NCI-H1092 (cell line): ENCODE results near the gene DLG2.
A peak's percentile ranks its signal among the peaks of the same experiment; 100 is the strongest.
"Not testable (repeated sequence)": the region's sequence is repeated elsewhere in the genome, so short reads cannot be mapped to it uniquely, and the experiment has no call there.

Source experiments
- DNase-seq: peaks from one replicate; lab custom pipeline; 2025; lab: John Stamatoyannopoulos, UW

The DLG2 gene

DNA sequence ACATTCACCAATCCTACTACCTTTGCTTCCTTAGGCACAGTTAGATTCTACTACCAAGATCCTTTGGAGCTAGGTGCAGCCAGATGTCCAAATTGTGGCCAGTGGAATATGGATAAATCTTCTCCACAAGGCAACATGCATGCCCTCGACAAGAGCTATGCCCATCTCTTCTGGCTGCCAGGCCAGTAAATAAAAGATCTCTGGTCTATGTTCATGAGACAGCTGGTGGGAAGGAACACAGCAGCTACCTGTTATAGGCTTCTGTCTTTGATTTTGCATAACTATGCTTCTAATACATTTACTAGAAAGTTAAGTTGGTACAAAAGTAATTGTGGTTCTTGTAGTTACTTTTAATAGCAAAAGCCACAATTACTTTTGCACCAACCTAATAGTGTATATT lies 182.7 kb downstream of the DLG2 start:
- no peak for DNase-seq

DNA sequence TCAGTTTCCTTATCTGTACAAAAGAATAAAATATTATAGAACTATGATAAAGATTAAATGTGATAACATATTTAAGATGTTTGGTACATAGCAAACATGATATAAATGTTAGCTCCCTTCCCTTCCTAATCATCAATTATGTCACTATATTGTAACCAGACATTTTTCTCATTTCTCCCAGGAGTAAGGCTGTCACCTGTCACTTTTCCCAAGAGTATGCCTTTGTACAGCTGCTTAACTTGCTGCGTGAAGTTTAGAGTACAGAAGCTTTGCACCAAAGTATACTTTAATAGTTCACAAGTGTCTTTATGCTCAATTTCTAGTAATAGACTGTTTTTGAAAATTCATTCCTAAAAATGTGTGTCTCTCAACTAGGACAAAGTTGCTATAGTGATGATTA lies 186.9 kb downstream of the DLG2 start:
- DNase-seq: no peak

- DNase-seq: no peak
Measured at GRCh38 chr11:85438328-85438727, 188.8 kb downstream of the DLG2 start.

GRCh38 chr11:85431319-85431718 lies 195.8 kb downstream of the DLG2 start:
- no peak for DNase-seq

DNA sequence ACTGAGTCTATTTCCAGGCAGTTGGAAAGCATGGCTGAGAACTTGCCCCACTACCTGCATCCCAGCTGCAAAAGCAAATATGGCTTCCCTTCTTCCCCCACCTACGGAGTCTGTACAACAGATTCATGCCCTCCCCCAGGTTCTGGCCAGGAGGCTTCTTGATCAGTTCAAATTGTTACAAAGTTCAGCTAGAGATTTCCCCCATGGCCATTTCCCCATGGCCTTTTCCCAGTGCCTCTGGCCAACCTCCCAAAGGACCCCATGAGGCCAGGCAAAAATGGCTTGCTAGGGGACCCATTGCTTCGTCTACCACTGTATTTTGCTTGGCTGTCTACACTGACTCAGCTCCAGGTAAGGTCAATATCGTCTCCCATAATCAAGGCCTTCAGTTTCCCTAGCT lies 203.3 kb downstream of the DLG2 start:
- DNase-seq: no peak

GRCh38 chr11:85423316-85423715 lies 203.8 kb downstream of the DLG2 start:
- peak; percentile 11 for DNase-seq

- no peak for DNase-seq
Measured at GRCh38 chr11:85414175-85414574, 213.0 kb downstream of the DLG2 start.

DNA sequence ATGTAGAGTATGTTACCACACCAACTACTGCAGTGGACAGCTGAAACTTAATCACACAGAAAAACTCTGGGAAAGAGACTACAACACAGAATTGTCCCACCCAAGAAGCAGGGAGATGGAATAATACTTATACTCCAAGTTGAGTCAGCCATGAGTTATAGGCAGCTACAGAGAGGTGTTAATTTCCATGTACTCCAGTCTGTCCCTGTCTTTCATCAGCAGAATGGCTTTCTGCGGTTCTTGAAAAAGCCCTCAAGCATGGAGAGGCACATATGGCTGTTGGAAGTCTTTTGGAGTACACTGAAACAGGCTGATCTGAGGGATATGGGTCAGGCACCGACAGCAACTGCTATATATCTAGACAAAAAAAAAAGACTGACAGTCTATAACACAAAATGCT lies 219.5 kb downstream of the DLG2 start:
- no peak for DNase-seq

GRCh38 chr11:85406841-85407240 lies 220.3 kb downstream of the DLG2 start:
- DNase-seq: no peak

GRCh38 chr11:85406316-85406715 lies 220.8 kb downstream of the DLG2 start:
- no peak for DNase-seq

- DNase-seq: not testable (repeated sequence)
Measured at GRCh38 chr11:85395515-85396055, 231.6 kb downstream of the DLG2 start.

- no peak for DNase-seq
Measured at GRCh38 chr11:85394283-85394682, 232.9 kb downstream of the DLG2 start.

GRCh38 chr11:85391141-85391540 lies 236.0 kb downstream of the DLG2 start:
- no peak for DNase-seq

DNA sequence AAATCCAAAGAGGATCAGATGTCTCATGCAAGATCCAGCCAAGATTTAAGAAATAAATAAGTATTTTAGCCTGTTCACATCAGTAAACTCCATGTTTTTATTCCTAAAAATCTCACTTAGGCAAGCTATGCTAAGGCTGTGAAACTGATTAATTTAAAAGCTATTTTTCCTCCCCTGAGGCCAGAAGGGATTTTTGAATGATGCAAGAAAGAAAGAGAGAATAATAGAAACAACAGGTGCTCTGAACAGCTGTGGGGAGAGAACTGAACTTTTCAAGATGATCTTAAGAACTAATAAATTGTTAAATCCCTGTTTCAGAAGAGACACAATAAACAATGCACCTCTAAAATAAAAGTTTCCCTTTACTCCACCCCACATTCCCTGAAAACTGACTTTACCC lies 241.6 kb downstream of the DLG2 start:
- no peak for DNase-seq

GRCh38 chr11:85385111-85385510 lies 242.0 kb downstream of the DLG2 start:
- no peak for DNase-seq

GRCh38 chr11:85379066-85379465 lies 248.1 kb downstream of the DLG2 start:
- no peak for DNase-seq

DNA sequence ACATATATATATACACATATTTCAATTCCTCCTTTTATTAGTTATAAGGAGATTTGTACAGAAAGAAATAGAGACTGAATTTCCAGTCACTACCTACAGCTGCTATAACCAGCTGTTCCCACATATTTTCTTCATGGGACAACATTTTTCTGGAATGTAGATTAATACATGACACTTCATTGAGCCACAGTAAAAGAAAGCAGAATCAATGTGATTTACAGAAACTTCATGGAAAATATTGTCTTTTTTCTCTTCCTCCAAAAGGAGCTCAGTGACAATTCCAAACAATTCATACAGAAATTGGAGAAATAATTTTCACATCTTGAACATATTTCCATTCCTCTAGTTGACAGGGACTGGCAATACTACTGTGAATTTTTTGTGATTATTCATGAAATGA lies 249.2 kb downstream of the DLG2 start:
- DNase-seq: no peak

DNA sequence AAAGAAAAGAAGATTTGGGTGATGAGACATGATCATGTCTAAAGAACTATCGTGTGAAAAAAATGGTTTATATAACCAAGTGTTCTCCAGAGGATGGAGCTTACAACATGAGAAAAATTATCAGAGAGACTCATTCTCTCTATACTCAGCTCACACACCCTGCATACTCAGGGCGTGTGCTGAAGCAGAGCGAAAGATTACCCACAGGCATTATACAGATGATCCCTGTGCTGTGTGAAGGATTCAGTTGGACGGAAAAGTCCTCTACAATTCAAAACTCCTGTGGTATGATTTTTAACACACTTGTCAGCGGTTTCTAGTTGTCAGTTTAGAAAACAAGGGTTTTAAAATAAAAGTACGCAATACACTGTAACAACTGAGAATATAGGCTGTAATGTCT lies 267.3 kb downstream of the DLG2 start:
- DNase-seq: no peak

DNA sequence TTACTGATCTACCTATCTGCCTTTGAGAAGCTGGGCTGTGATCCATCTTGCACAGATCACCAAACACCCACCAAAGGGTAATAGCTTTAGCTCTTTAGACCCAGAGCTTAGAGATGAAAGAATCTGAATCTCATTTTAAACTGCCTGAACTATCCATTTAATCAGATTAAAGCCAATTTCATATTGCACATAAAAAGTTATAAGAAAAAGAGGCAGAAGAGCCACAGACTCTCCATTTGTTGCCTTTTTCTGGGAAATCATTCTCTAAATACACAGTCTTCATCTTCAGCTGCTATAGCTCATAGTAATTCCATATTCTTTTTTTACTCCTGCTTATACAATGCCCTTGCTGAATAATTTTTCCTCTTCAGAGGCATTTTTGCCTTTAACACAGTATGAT lies 271.2 kb downstream of the DLG2 start:
- DNase-seq: no peak

DNA sequence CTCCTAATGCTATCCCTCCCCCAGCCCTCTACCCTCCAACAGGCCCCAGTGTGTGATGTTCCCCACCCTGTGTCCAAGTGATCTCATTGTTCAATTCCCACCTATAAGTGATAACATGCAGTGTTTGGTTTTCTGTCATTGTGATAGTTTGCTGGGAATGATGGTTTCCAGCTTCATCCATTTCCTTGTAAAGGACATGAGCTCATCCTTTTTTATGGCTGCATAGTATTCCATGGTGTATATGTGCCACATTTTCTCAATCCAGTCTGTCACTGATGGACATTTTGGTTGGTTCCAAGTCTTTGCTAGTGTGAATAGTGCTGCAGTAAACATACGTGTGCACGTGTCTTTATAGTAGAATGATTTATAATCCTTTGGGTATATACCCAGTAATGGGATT lies 277.6 kb downstream of the DLG2 start:
- not testable (repeated sequence) for DNase-seq

- DNase-seq: no peak
Measured at GRCh38 chr11:85348945-85349344, 278.2 kb downstream of the DLG2 start.

DNA sequence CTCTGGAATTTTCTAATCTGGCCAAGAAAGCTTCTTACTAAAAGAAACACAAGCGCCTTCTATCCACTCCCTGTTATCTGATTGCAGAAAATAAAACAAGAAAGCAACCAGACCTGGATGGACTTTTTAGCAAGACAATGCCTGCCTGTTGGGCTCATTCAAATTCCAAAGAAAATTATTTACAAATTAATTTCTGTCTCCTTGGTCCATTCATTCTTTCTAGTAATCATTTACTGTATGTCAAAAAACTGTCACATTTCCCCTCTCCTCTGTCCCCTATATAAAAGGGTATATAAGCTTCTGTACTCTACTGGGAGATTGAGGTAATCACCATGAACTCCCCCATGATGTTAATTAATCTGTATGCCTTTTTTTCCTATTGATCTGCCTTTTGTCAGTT lies 279.9 kb downstream of the DLG2 start:
- DNase-seq: no peak

GRCh38 chr11:85346484-85346883 lies 280.7 kb downstream of the DLG2 start:
- DNase-seq: no peak

- DNase-seq: not testable (repeated sequence)
Measured at GRCh38 chr11:85340846-85341245, 286.3 kb downstream of the DLG2 start.

- no peak for DNase-seq
Measured at GRCh38 chr11:85318573-85318972, 308.6 kb downstream of the DLG2 start.
